Measurements from ENCODE around the gene FIS1.

The FIS1 gene

DNA sequence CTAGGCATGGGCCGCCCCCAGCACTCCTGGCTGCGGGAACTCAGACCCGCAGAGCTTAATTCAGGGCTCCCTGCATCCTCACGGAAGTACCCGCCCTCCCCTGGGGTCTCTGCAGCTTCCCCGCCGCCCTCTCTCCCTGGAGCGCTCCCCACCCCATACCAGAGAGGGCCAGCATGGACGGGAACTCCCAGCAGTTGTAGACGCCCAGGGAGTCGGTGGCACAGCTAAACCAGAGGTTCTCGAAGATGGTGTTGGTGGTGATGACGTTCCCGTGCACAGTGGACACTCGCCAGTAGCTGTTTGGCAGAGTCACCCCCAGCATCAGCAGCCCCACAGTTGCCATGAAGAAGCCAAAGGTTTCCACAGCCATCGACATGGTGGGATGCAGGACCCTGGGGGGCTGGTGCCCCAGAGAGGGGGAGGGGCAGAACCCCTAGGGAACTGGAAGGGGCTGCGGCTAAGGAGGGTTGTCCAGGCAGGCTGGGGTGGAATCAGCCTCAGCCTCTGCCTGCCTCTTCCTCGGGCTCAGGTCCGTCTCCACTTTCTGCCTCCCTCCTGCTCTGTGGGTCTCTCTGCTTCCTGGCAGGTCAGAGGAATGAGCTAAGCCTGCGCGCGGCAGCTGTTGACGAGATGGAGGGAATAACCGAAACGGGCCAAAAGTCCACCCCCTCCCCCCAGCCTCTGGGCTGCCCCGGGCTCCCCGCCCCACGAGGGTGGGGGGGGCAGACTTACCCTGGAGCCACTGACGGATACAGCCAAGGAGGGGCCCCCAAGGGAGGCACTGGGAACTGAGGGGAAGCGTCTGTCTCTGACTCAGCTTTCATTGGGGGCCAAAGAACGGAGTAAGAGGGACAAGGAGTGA lies 7.4 kb downstream of the FIS1 start, which contains the start of gene CLDN15:
Gene CLDN15 (minus strand): TSS at position 597 of the 862 bp plus-strand sequence. CDS start 221 bp downstream, at position 376.
- Histone ChIP-seq H3K4me3 (peak within 1 kb of the TSS in 8 of 10 experiments; percentile 45 to 65 (median 56); a peak in 16 of 20 replicates), H3K9me3 (replicated peaks in 1 of 11) (no peaks in the 10 kb centered on the region), H4K20me1 (peaks cover 0 to 67% (median 19%) of the 10 kb centered on the region in 11 experiments; a peak in 13 of 22 replicates), H3K9ac (peak within 1 kb of the TSS; percentile 64 to 84 (median 75); a peak in 21 of 22 replicates), H3K36me3 (peaks cover 12 to 64% (median 28%) of the 10 kb centered on the region in 11 experiments; a peak in 19 of 22 replicates), H3K4me2 (peak within 1 kb of the TSS; percentile 90 to 100 (median 98)), H3K27ac (peak within 1 kb of the TSS in 10 of 11 experiments; percentile 53 to 90 (median 80); a peak in 19 of 22 replicates), H3K4me1 (peaks cover 67 to 77% (median 74%) of the 10 kb centered on the region in 10 experiments), H3K27me3 (no peaks in the 10 kb centered on the region)
- no peak for TF ChIP-seq Cebpa-rat (IDR thresholded peaks at IDR 0.05)

DNA sequence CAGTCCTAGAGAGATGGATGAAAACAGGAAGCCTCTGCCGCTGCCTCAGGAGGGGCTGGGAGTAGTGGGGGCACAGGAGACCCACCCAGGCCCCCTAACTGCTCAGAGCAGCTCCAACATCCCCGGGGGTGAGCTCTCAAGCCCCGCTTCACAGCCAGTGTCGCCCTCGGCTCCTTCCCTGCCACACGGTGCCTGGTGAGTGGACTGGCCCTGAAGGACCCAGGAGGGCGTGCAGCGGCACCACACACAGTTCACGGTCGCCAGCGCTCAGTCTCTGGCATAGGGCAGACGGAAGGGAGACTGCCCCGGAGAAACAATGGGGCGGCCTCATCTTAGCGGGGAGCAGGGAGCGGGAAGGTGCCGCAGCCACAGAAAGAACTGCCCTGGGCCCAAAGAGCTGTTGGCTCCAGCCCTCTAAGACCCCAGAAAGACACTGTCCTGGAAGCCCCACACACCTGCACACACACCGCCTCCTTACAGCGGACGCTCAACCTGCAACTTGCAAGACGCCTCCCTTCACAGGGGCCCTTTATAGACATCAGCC lies 8.5 kb downstream of the FIS1 start:
- Histone ChIP-seq H3K36me3 (peaks cover 16 to 67% (median 34%) of the 10 kb centered on the region in 11 experiments; a peak in 20 of 22 replicates), H3K9me3 (replicated peaks in 1 of 11) (no peaks in the 10 kb centered on the region), H3K27me3 (no peaks in the 10 kb centered on the region), H3K27ac (peak overlapping the region in 4 of 11 experiments; percentile 11 to 64 (median 52); a peak in 4 of 22 replicates), H3K4me2 (peak overlapping the region; percentile 90 to 100 (median 98)), H4K20me1 (peaks cover 0 to 70% (median 18%) of the 10 kb centered on the region in 11 experiments; a peak in 13 of 22 replicates), H3K9ac (peak overlapping the region in 10 of 11 experiments; percentile 2 to 84 (median 59); a peak in 16 of 22 replicates), H3K4me1 (peaks cover 58 to 67% (median 64%) of the 10 kb centered on the region in 10 experiments), H3K4me3 (peak overlapping the region in 8 of 10 experiments; percentile 8 to 65 (median 55); a peak in 13 of 20 replicates)
- no peak for TF ChIP-seq Cebpa-rat (IDR thresholded peaks at IDR 0.05)

GRCh38 chr7:101235522-101235921 lies 9.4 kb downstream of the FIS1 start:
- Histone ChIP-seq H3K27me3 (no peaks in the 10 kb centered on the region), H3K36me3 (peaks cover 13 to 63% (median 30%) of the 10 kb centered on the region in 11 experiments; a peak in 20 of 22 replicates), H3K4me3 (peak overlapping the region in 2 of 10 experiments; percentile 46 to 60; a peak in 3 of 20 replicates), H4K20me1 (peaks cover 0 to 73% (median 15%) of the 10 kb centered on the region in 11 experiments; a peak in 15 of 22 replicates), H3K9me3 (replicated peaks in 1 of 11) (no peaks in the 10 kb centered on the region), H3K4me1 (peaks cover 55 to 65% (median 62%) of the 10 kb centered on the region in 10 experiments), H3K27ac (no peak overlapping the region), H3K4me2 (peak overlapping the region in 10 of 11 experiments; percentile 90 to 100 (median 98); a peak in 20 of 22 replicates), H3K9ac (peak overlapping the region in 5 of 11 experiments; percentile 48 to 84 (median 81); a peak in 8 of 22 replicates)
- TF ChIP-seq Cebpa-rat (IDR thresholded peaks at IDR 0.05): no peak

DNA sequence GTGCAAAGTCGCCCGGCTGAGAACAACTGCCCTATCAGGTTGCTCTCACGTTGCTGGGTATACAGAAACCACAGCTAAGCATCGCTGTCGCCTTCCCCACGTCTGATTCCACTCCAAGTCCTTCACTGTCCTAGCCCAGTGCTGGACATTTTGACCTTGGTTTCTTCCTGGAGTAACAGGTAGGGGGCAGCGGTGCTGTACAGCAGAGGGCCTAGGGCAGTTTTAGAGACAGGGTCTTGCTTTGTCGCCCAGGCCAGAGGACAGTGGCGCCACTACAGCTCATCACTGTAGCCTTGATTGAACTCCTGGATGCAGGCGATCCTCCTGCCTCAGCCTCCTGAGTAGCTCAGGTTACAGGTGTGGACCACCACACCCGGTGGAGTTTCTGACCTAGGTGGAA lies 9.8 kb downstream of the FIS1 start:
- peak overlapping the region in 2 of 11 experiments; percentile 63 to 84; a peak in 2 of 22 replicates for H3K9ac ChIP-seq
- peak overlapping the region in 9 of 11 experiments; percentile 90 to 100 (median 98); a peak in 15 of 22 replicates for H3K4me2 ChIP-seq

GRCh38 chr7:101234636-101235035 lies 10.2 kb downstream of the FIS1 start:
- H3K9me3 ChIP-seq (replicated peaks in 1 of 11): no peaks in the 10 kb centered on the region
- no peak overlapping the region for H3K27ac ChIP-seq
- no peaks in the 10 kb centered on the region for H3K27me3 ChIP-seq
- TF ChIP-seq Cebpa-rat (IDR thresholded peaks at IDR 0.05): no peak
- H3K36me3 ChIP-seq: peaks cover 6 to 57% (median 23%) of the 10 kb centered on the region in 11 experiments; a peak in 21 of 22 replicates
- peaks cover 49 to 63% (median 57%) of the 10 kb centered on the region in 10 experiments for H3K4me1 ChIP-seq
- H3K9ac ChIP-seq: no peak overlapping the region
- no peak overlapping the region; a peak in 2 of 22 replicates for H3K4me2 ChIP-seq
- no peak overlapping the region for H3K4me3 ChIP-seq
- H4K20me1 ChIP-seq: peaks cover 0 to 75% (median 15%) of the 10 kb centered on the region in 11 experiments; a peak in 15 of 22 replicates

More for the DNA sequence above, 9.8 kb downstream of the FIS1 start:
- H3K27me3 ChIP-seq: no peaks in the 10 kb centered on the region
- no peak overlapping the region for H3K27ac ChIP-seq
- H3K4me1 ChIP-seq: peaks cover 53 to 65% (median 61%) of the 10 kb centered on the region in 10 experiments
- H3K9me3 ChIP-seq (replicated peaks in 1 of 11): no peaks in the 10 kb centered on the region
- peaks cover 9 to 58% (median 25%) of the 10 kb centered on the region in 11 experiments; a peak in 20 of 22 replicates for H3K36me3 ChIP-seq
- no peak overlapping the region for H3K4me3 ChIP-seq
- peaks cover 0 to 75% (median 15%) of the 10 kb centered on the region in 11 experiments; a peak in 15 of 22 replicates for H4K20me1 ChIP-seq
- no peak for TF ChIP-seq Cebpa-rat (IDR thresholded peaks at IDR 0.05)

DNA sequence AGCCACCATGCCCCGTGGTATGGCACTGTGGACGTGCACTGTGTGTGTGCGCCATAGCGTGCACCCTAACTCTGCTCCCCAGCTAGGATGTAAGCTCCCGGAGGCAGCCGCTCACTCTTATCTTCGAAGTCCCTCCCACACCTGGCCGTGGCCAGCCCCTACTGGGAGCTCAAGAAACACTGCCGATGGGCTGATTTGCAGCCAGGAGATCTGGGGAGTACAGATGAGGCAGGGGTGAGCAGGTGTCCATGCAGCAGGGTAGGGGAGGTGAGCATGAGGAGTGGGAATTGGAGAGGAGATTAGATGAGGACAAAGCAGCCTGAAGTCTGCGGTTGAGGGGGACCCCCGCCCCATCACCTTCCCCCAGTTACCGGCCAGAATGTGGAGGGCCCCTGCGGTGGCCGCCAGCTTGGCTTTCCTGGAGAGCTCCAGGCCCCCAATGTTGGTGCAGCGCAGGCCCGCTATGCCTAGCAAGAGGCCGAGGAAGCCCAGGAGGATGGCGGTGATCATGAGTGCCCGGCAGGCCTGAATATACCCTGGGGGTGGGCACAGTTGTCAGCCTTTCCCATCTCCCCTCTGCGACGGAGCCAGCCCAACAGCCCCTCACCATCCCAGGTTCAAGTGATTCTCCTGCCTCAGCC lies 10.9 kb downstream of the FIS1 start:
- peaks cover 0 to 75% (median 15%) of the 10 kb centered on the region in 11 experiments; a peak in 15 of 22 replicates for H4K20me1 ChIP-seq
- H3K4me2 ChIP-seq: no peak overlapping the region
- TF ChIP-seq Cebpa-rat (IDR thresholded peaks at IDR 0.05): no peak
- no peak overlapping the region for H3K4me3 ChIP-seq
- H3K4me1 ChIP-seq: peaks cover 43 to 57% (median 51%) of the 10 kb centered on the region in 10 experiments
- H3K27me3 ChIP-seq: no peaks in the 10 kb centered on the region
- H3K36me3 ChIP-seq: peaks cover 11 to 58% (median 26%) of the 10 kb centered on the region in 11 experiments; a peak in 19 of 22 replicates
- no peaks in the 10 kb centered on the region for H3K9me3 ChIP-seq (replicated peaks in 1 of 11)
- H3K27ac ChIP-seq: no peak overlapping the region
- no peak overlapping the region for H3K9ac ChIP-seq

DNA sequence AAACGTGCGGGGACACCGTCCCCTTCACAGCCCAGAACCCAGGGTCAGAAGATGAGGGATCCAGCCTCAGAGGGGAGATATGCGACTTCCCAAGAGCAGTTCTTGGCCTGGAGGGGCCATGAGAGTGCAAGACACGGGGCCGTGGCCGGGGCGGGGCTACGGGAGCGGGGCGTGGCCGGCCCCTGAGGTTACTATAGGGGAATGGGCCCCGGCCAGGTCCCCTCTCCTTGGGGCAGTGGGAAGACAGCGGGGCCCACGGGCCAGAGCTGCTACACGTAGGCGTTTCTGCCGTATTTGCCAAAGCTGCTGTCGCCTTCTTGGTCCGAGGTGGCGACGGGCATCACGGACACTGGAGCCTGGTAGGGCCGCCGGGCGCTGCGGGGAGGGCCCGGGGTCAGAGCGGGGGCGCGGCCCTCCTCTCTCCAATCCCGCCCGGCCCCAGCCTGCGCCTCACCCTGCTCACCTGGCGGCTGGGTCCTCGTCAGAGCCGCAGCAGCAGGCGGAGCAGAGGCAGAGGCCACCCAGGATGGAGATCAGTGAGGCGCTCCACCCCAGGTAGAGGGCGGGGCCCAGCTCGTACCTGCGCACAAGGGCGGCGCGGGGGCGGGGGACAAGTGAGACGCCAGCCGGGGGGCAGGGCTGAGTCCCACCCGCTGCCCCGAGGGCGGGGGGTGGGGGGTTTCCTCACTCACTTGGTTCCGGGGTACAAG lies 12.6 kb downstream of the FIS1 start:
- H3K9me3 ChIP-seq (replicated peaks in 1 of 11): no peaks in the 10 kb centered on the region
- H3K4me3 ChIP-seq: no peak overlapping the region
- H3K27ac ChIP-seq: no peak overlapping the region
- H3K4me2 ChIP-seq: no peak overlapping the region
- no peak overlapping the region for H3K9ac ChIP-seq
- TF ChIP-seq Cebpa-rat (IDR thresholded peaks at IDR 0.05): no peak
- peaks cover 0 to 73% (median 15%) of the 10 kb centered on the region in 11 experiments; a peak in 14 of 22 replicates for H4K20me1 ChIP-seq
- no peaks in the 10 kb centered on the region for H3K27me3 ChIP-seq
- peaks cover 26 to 42% (median 37%) of the 10 kb centered on the region in 10 experiments for H3K4me1 ChIP-seq
- peaks cover 19 to 69% (median 42%) of the 10 kb centered on the region in 11 experiments for H3K36me3 ChIP-seq
